HepG2 (cell line): ENCODE data around the gene SPG7. TPM values are rescaled to one million over a fixed set of nuclear protein-coding genes. Genes with fewer than 3 reads are reported as not detected.

Source experiments
- ATF3 ChIP-seq: sonication (generic); formaldehyde crosslinking; IDR thresholded peaks from 2 replicates; pipeline ENCODE4 v1.4.0; 2020; ENCODE audit warnings: missing genetic modification reagents
- BCL6 ChIP-seq: IDR thresholded peaks from 2 replicates; pipeline ENCODE4 v1.6.1; 2016; ENCODE audit warnings: missing genetic modification reagents, missing compliant biosample characterization
- CSRNP1 ChIP-seq: sonication (generic); formaldehyde crosslinking; IDR thresholded peaks from 2 replicates; pipeline ENCODE4 v1.8.1; 2023; ENCODE audit warnings: mild to moderate bottlenecking, missing genetic modification reagents
- EED ChIP-seq: sonication (generic); formaldehyde crosslinking; IDR thresholded peaks from 2 replicates; pipeline ENCODE4 v1.5.0; 2020; ENCODE audit warnings: mild to moderate bottlenecking, missing genetic modification reagents
- HES4 ChIP-seq: sonication (generic); formaldehyde crosslinking; IDR thresholded peaks from 2 replicates; pipeline ENCODE4 v1.9.0; 2021; ENCODE audit warnings: mild to moderate bottlenecking, missing genetic modification reagents, borderline replicate concordance
- MEIS2 ChIP-seq: sonication (generic); formaldehyde crosslinking; IDR thresholded peaks from 2 replicates; pipeline ENCODE4 v1.9.0; 2021; ENCODE audit warnings: mild to moderate bottlenecking, missing genetic modification reagents
- PAXIP1 ChIP-seq: sonication (generic); formaldehyde crosslinking; conservative IDR thresholded peaks from 2 replicates; pipeline ENCODE4 v1.4.0; 2020; ENCODE audit warnings: mild to moderate bottlenecking, missing genetic modification reagents, moderate library complexity
- RBFOX2 ChIP-seq: fragments of 200-400 bp; formaldehyde crosslinking; IDR thresholded peaks from 2 replicates; pipeline ENCODE4 v1.6.1; 2017; ENCODE audit warnings: low read depth, mild to moderate bottlenecking, low read length
- ZBTB20 ChIP-seq: sonication (generic); formaldehyde crosslinking; IDR thresholded peaks from 2 replicates; pipeline ENCODE4 v1.8.1; 2023; ENCODE audit warnings: missing genetic modification reagents, low read depth, mild to moderate bottlenecking, borderline replicate concordance
- ZBTB7B ChIP-seq: sonication (generic); formaldehyde crosslinking; IDR thresholded peaks from 2 replicates; pipeline ENCODE4 v1.4.0; 2020; ENCODE audit warnings: missing genetic modification reagents
- ZNF33B ChIP-seq: sonication (generic); formaldehyde crosslinking; IDR thresholded peaks from 2 replicates; pipeline ENCODE4 v1.5.1; 2020; ENCODE audit warnings: mild to moderate bottlenecking, missing genetic modification reagents
- ZNF530 ChIP-seq: sonication (generic); formaldehyde crosslinking; IDR thresholded peaks from 2 replicates; pipeline ENCODE4 v1.5.0; 2020; ENCODE audit warnings: low read depth, mild to moderate bottlenecking, missing genetic modification reagents
- ZNF563 ChIP-seq: sonication (generic); formaldehyde crosslinking; IDR thresholded peaks from 2 replicates; pipeline ENCODE4 v1.8.0; 2022; ENCODE audit warnings: mild to moderate bottlenecking, moderate library complexity, missing genetic modification reagents
- ZNF577 ChIP-seq: sonication (generic); formaldehyde crosslinking; IDR thresholded peaks from 2 replicates; pipeline ENCODE4 v1.4.0; 2020; ENCODE audit warnings: mild to moderate bottlenecking, low read depth, missing genetic modification reagents, borderline replicate concordance
- ZNF710 ChIP-seq: sonication (generic); formaldehyde crosslinking; IDR thresholded peaks from 2 replicates; pipeline ENCODE4 v1.5.0; 2020; ENCODE audit warnings: mild to moderate bottlenecking, missing genetic modification reagents, borderline replicate concordance
- ZNF788 ChIP-seq: sonication (generic); formaldehyde crosslinking; IDR thresholded peaks from 2 replicates; pipeline ENCODE4 v1.5.0; 2020; ENCODE audit warnings: mild to moderate bottlenecking, missing genetic modification reagents, borderline replicate concordance
- ZSCAN5A ChIP-seq: sonication (generic); formaldehyde crosslinking; IDR thresholded peaks from 2 replicates; pipeline ENCODE4 v1.8.0; 2022; ENCODE audit warnings: mild to moderate bottlenecking, missing genetic modification reagents, borderline replicate concordance
- polyA plus RNA-seq, 8 experiments: library from polyadenylated mRNA; depleted of rRNA in 3 of 8; stranded (reverse) in 7 of 8; unstranded in 1 of 8; fragments of >200 nt; fragmentation: Illumina TruSeq in 4 of 8; extraction: Trizol in 4 of 8; gene quantifications; 2 replicates each; pipeline versions ENCODE4 v1.2.1 to v1.2.3, GENCODE V29; 2011 to 2016; ENCODE audit warnings: low read depth in 4 of 8, missing spikeins in 1 of 8, mixed read lengths in 1 of 8; ENCODE audit not compliant: insufficient read depth in 1 of 8
- total RNA-seq, 5 experiments: library from RNA; depleted of rRNA; stranded (reverse); fragments of >200 nt; fragmentation: Illumina TruSeq; extraction: Trizol; gene quantifications; 2 replicates each; pipeline ENCODE4 v1.2.3, GENCODE V29; 2016; ENCODE audit warnings: low read depth in 1 of 5

The SPG7 gene
- total and polyA plus RNA-seq, 2 of the 13 experiments (the other 11 are each of a cell fraction or from before 2014, with no cell fraction given) = 66.0 to 136 TPM

GRCh38 chr16:89560378-89561141, 52.4 kb downstream of the SPG7 start, which contains the start of gene RPL13 (continued):
- TF ChIP-seq MEIS2 (CRISPR knock-in tag) (peak; percentile 70), ZBTB20 (CRISPR knock-in tag) (peak; percentile 56; the same call in 1 of the 2 replicates), PAXIP1 (CRISPR knock-in tag) (peak; percentile 34; the same call in 1 of the 2 replicates), ZNF577 (CRISPR knock-in tag) (peak; percentile 44; the same call in 1 of the 2 replicates), ZNF788 (CRISPR knock-in tag) (peak; percentile 57; the same call in 1 of the 2 replicates), RBFOX2 (peak; percentile 100), HES4 (peak; percentile 61; the same call in 1 of the 2 replicates), ZBTB7B (CRISPR knock-in tag) (peak; percentile 78; the same call in 1 of the 2 replicates), ZNF530 (no peak; the same call in 1 of the 2 replicates), BCL6 (peak; percentile 75), ZNF710 (CRISPR knock-in tag) (peak; percentile 92), ZNF563 (CRISPR knock-in tag) (peak; percentile 26; the same call in 1 of the 2 replicates), EED (CRISPR knock-in tag) (peak; percentile 67; the same call in 1 of the 2 replicates), ZNF33B (CRISPR knock-in tag) (no peak; the same call in 1 of the 2 replicates), ZSCAN5A (CRISPR knock-in tag) (no peak; the same call in 1 of the 2 replicates), ATF3 (peak; percentile 18; the same call in 1 of the 2 replicates), CSRNP1 (CRISPR knock-in tag) (peak; percentile 83)
